ENCODE results near the gene RNF146.
A peak's percentile ranks its signal among the peaks of the same experiment; 100 is the strongest.

Gene RNF146

DNA sequence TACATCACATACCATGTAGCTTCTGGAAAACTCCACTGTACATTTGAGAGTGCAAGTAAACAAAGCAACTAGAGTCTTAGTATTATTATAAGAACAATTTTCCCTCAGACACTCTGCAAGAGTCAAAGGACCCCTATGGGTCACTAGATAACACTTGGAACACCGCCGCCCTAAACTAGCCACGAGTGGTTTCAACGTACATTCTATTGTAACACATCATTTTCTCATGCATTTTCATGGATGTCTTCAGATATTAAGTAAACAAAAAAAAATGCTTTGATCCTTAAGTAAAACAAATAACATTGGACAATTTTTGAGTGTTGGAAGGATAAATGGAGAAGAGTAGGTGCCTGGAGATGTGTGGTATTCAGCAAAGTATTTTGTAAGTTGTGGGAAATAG lies 3.2 kb upstream of the RNF146 start:
- H3K27me3 ChIP-seq (ENCODE audit: low read depth, low read length) = no peaks in the 10 kb centered on the region
- peaks cover 5 to 6% of the 10 kb centered on the region in 2 donors for H3K4me1 ChIP-seq (ENCODE audit: control insufficient read depth in 1 of 2, insufficient read depth in 2 of 2, low read length in 2 of 2)
- no peaks in the 10 kb centered on the region for H3K9me3 ChIP-seq (ENCODE audit: control insufficient read depth in 1 of 2, low read length in 2 of 2)
- H3K4me3 ChIP-seq (ENCODE audit: low read depth in 1 of 2, low read length in 2 of 2) = no peak overlapping the region
- no peak overlapping the region for H3K27ac ChIP-seq (ENCODE audit: low read length)
- H3K36me3 ChIP-seq (ENCODE audit: control insufficient read depth in 1 of 2, insufficient read depth in 2 of 2, low read length in 2 of 2) = peaks cover 0 to 13% of the 10 kb centered on the region in 2 donors

- Histone ChIP-seq H3K36me3 (ENCODE audit: control insufficient read depth in 1 of 2, insufficient read depth in 2 of 2, low read length in 2 of 2) (peaks cover 0 to 13% of the 10 kb centered on the region in 2 donors), H3K4me3 (ENCODE audit: low read depth in 1 of 2, low read length in 2 of 2) (peak overlapping the region; percentile 84 to 86), H3K27me3 (ENCODE audit: low read depth, low read length) (no peaks in the 10 kb centered on the region), H3K4me1 (ENCODE audit: control insufficient read depth in 1 of 2, insufficient read depth in 2 of 2, low read length in 2 of 2) (peaks cover 6 to 16% of the 10 kb centered on the region in 2 donors), H3K9me3 (ENCODE audit: control insufficient read depth in 1 of 2, low read length in 2 of 2) (no peaks in the 10 kb centered on the region), H3K27ac (ENCODE audit: low read length) (peak overlapping the region; percentile 95)
Measured at GRCh38 chr6:127266892-127267645, 405 bp downstream of the RNF146 start.

GRCh38 chr6:127267646-127268625 lies 1.3 kb downstream of the RNF146 start:
- Histone ChIP-seq H3K27me3 (ENCODE audit: low read depth, low read length) (no peaks in the 10 kb centered on the region), H3K27ac (ENCODE audit: low read length) (peak overlapping the region; percentile 95), H3K4me1 (ENCODE audit: control insufficient read depth in 1 of 2, insufficient read depth in 2 of 2, low read length in 2 of 2) (peaks cover 10 to 24% of the 10 kb centered on the region in 2 donors), H3K4me3 (ENCODE audit: low read depth in 1 of 2, low read length in 2 of 2) (peak overlapping the region; percentile 84 to 86), H3K9me3 (ENCODE audit: control insufficient read depth in 1 of 2, low read length in 2 of 2) (no peaks in the 10 kb centered on the region), H3K36me3 (ENCODE audit: control insufficient read depth in 1 of 2, insufficient read depth in 2 of 2, low read length in 2 of 2) (peaks cover 0 to 13% of the 10 kb centered on the region in 2 donors)

DNA sequence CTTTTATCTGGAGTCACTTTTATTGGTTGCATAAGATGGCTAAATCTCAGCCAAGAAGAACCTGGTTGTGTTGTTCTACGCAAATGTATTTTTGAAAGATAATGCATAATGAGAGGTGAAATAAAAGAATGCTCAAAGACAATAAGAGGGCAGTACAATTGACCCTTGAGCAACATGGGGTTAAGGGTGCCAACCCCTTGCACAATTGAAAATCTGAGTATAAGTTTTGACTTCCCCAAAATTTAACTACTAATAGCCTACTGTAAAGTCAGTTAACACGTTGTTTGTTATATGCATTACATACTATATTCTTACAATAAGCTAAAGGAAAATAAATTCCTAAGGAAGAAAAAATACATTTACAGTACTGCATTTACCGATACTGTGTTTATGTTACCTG lies 5.9 kb downstream of the RNF146 start:
- Histone ChIP-seq H3K36me3 (ENCODE audit: control insufficient read depth in 1 of 2, insufficient read depth in 2 of 2, low read length in 2 of 2) (peaks cover 0 to 4% of the 10 kb centered on the region in 2 donors), H3K27me3 (ENCODE audit: low read depth, low read length) (no peaks in the 10 kb centered on the region), H3K4me3 (ENCODE audit: low read depth in 1 of 2, low read length in 2 of 2) (no peak overlapping the region), H3K27ac (ENCODE audit: low read length) (no peak overlapping the region), H3K9me3 (ENCODE audit: control insufficient read depth in 1 of 2, low read length in 2 of 2) (no peaks in the 10 kb centered on the region), H3K4me1 (ENCODE audit: control insufficient read depth in 1 of 2, insufficient read depth in 2 of 2, low read length in 2 of 2) (peaks cover 11 to 35% of the 10 kb centered on the region in 2 donors)

DNA sequence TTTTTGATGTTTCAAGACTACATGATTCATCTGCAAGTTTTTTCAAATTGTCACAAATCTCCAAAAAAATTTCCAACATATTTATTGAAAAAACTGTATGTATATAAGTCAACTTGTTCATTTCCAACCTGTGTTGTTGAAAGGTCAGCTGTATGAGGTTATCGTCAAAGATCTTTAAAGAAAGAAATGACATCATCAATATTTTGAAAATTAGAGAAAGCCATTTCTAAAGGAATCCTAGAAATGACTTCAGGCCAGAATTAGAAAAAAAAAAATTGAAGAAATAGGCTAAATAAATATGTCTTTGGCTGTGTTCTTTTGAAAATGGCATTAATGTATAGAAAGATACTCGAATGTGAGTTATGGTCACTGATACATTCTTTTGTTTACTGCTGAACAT lies 6.8 kb downstream of the RNF146 start:
- no peak overlapping the region for H3K4me3 ChIP-seq (ENCODE audit: low read depth in 1 of 2, low read length in 2 of 2)
- H3K9me3 ChIP-seq (ENCODE audit: control insufficient read depth in 1 of 2, low read length in 2 of 2) = no peaks in the 10 kb centered on the region
- H3K27ac ChIP-seq (ENCODE audit: low read length) = no peak overlapping the region
- peaks cover 6 to 35% of the 10 kb centered on the region in 2 donors for H3K4me1 ChIP-seq (ENCODE audit: control insufficient read depth in 1 of 2, insufficient read depth in 2 of 2, low read length in 2 of 2)
- H3K36me3 ChIP-seq (ENCODE audit: control insufficient read depth in 1 of 2, insufficient read depth in 2 of 2, low read length in 2 of 2) = no peaks in the 10 kb centered on the region
- no peaks in the 10 kb centered on the region for H3K27me3 ChIP-seq (ENCODE audit: low read depth, low read length)

DNA sequence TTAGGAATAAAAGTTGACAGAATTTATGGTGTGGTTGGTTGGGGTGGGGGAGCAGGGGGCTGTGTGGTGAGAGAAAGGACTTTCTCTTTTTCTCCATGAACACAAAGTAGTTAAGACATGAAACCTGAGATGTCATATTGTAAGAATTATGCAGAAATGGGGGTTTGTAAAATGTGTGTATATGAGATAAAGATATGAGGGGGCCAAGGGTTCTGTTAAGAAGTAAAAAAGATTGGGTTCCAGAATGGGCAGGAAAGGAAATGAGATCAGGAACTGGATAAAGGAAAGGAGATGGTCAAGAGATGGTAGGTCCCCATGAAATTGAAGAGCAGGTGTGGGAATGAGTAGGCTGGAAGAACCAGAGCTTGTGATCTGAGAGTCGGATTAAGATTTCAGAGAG lies 9.7 kb downstream of the RNF146 start:
- H3K27me3 ChIP-seq (ENCODE audit: low read depth, low read length) = no peaks in the 10 kb centered on the region
- no peak overlapping the region for H3K27ac ChIP-seq (ENCODE audit: low read length)
- H3K4me1 ChIP-seq (ENCODE audit: control insufficient read depth in 1 of 2, insufficient read depth in 2 of 2, low read length in 2 of 2) = peaks cover 5 to 31% of the 10 kb centered on the region in 2 donors
- no peak overlapping the region for H3K4me3 ChIP-seq (ENCODE audit: low read depth in 1 of 2, low read length in 2 of 2)
- H3K9me3 ChIP-seq (ENCODE audit: control insufficient read depth in 1 of 2, low read length in 2 of 2) = no peaks in the 10 kb centered on the region
- H3K36me3 ChIP-seq (ENCODE audit: control insufficient read depth in 1 of 2, insufficient read depth in 2 of 2, low read length in 2 of 2) = peaks cover 2 to 6% of the 10 kb centered on the region in 2 donors

DNA sequence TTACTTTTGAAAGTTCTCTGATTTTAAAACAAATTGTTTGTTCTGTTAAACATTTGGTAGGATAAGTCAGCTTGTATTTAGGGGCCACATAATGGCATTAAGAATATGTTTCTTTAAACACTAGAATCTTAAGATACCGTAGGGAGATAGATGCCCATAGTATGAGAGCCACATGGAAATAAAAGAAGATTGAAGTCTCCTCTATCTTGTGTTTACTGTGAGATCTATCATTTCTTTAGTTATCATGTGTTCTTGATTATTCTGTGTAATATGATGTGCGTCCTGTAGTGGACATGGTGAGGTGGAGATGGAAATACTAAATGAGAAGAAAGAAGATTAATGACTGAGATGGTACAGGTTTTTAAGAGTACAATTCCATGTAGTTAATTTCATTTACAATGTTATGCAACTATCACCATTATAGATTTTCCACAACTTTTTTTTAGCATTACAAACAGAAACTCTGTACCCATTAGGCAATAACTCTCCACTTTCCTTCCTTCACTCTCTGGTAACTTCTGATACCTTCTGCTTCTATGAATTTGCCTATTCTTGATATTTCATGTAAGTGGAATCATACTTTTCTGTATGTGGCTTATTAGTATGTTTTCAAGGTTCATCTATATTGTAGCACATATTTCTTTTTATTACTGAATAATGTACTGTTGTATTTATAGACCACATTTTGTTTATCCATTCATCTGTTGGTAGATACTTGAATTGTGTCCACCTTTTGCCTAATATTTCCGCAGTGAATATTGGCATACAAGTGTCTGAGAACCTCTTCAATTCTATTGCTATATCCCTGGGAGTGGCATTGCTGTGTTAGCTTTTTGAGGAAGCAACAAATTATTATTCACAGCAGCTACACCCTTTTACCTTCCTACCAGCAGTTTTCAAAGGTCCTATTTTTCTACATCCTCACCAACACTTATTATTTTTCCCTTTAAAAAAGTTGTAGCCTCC lies 11.5 kb downstream of the RNF146 start:
- Histone ChIP-seq H3K36me3 (ENCODE audit: control insufficient read depth in 1 of 2, insufficient read depth in 2 of 2, low read length in 2 of 2) (peaks cover 16 to 23% of the 10 kb centered on the region in 2 donors), H3K4me3 (ENCODE audit: low read depth in 1 of 2, low read length in 2 of 2) (no peak overlapping the region), H3K27ac (ENCODE audit: low read length) (no peak overlapping the region), H3K4me1 (ENCODE audit: control insufficient read depth in 1 of 2, insufficient read depth in 2 of 2, low read length in 2 of 2) (peaks cover 0 to 21% of the 10 kb centered on the region in 2 donors), H3K9me3 (ENCODE audit: control insufficient read depth in 1 of 2, low read length in 2 of 2) (no peaks in the 10 kb centered on the region), H3K27me3 (ENCODE audit: low read depth, low read length) (no peaks in the 10 kb centered on the region)

- Histone ChIP-seq H3K36me3 (ENCODE audit: control insufficient read depth in 1 of 2, insufficient read depth in 2 of 2, low read length in 2 of 2) (peaks cover 23 to 24% of the 10 kb centered on the region in 2 donors), H3K4me1 (ENCODE audit: control insufficient read depth in 1 of 2, insufficient read depth in 2 of 2, low read length in 2 of 2) (peaks cover 0 to 16% of the 10 kb centered on the region in 2 donors), H3K27me3 (ENCODE audit: low read depth, low read length) (no peaks in the 10 kb centered on the region), H3K9me3 (ENCODE audit: control insufficient read depth in 1 of 2, low read length in 2 of 2) (no peaks in the 10 kb centered on the region), H3K27ac (ENCODE audit: low read length) (no peak overlapping the region), H3K4me3 (ENCODE audit: low read depth in 1 of 2, low read length in 2 of 2) (no peak overlapping the region)
Measured at GRCh38 chr6:127279815-127280214, 13.2 kb downstream of the RNF146 start.

DNA sequence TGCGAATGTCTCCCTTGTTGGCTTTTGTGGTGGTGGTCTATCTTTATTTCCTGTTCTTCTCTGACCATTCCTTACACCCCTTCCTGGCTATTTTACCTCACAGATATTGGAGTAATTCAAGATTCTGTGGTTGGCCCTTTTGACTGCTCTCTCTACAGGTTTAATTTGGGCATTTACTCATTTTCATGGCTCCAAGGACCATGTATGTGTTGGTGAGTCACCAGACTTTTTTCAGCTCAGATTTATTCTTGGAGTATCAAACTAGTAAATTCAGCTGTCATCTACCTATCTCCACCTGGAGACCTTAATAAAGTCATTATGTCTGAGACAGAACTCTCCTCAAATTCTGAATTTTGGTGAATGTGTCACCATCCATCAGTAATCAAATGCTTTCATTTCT lies 15.5 kb downstream of the RNF146 start:
- Histone ChIP-seq H3K9me3 (ENCODE audit: control insufficient read depth in 1 of 2, low read length in 2 of 2) (no peaks in the 10 kb centered on the region), H3K27ac (ENCODE audit: low read length) (no peak overlapping the region), H3K4me1 (ENCODE audit: control insufficient read depth in 1 of 2, insufficient read depth in 2 of 2, low read length in 2 of 2) (peaks cover 0 to 5% of the 10 kb centered on the region in 2 donors), H3K36me3 (ENCODE audit: control insufficient read depth in 1 of 2, insufficient read depth in 2 of 2, low read length in 2 of 2) (peaks cover 40 to 41% of the 10 kb centered on the region in 2 donors), H3K27me3 (ENCODE audit: low read depth, low read length) (no peaks in the 10 kb centered on the region), H3K4me3 (ENCODE audit: low read depth in 1 of 2, low read length in 2 of 2) (no peak overlapping the region)

GRCh38 chr6:127288705-127289104 lies 22.0 kb downstream of the RNF146 start:
- Histone ChIP-seq H3K36me3 (ENCODE audit: control insufficient read depth in 1 of 2, insufficient read depth in 2 of 2, low read length in 2 of 2) (peaks cover 25 to 39% of the 10 kb centered on the region in 2 donors), H3K4me1 (ENCODE audit: control insufficient read depth in 1 of 2, insufficient read depth in 2 of 2, low read length in 2 of 2) (peaks cover 0 to 16% of the 10 kb centered on the region in 2 donors), H3K27ac (ENCODE audit: low read length) (no peak overlapping the region), H3K9me3 (ENCODE audit: control insufficient read depth in 1 of 2, low read length in 2 of 2) (no peaks in the 10 kb centered on the region), H3K27me3 (ENCODE audit: low read depth, low read length) (no peaks in the 10 kb centered on the region), H3K4me3 (ENCODE audit: low read depth in 1 of 2, low read length in 2 of 2) (no peak overlapping the region)
